CD4-positive, alpha-beta memory T cell (primary cell): Measurements from ENCODE around the gene ERFE. TPM values are rescaled to one million over a fixed set of nuclear protein-coding genes. Genes with fewer than 3 reads are reported as not detected.

Experiments
- CTCF ChIA-PET: fragments of 350-600 bp; sonication (Branson Sonifier 250); formaldehyde crosslinking; loops from one replicate; lab custom pipeline; 2021; ENCODE audit warnings: inconsistent platforms; ENCODE audit not compliant: partially characterized antibody; lab: Charles Lee
- POLR2A ChIA-PET: fragments of 350-600 bp; sonication (Branson Sonifier 250); formaldehyde crosslinking; loops from one replicate; lab custom pipeline; 2021; ENCODE audit not compliant: partially characterized antibody; lab: Charles Lee
- DNase-seq, 5 donors: peaks; one replicate each; pipeline versions ENCODE4 v3.0.0 to v3.0.0-alpha.2; 2020 to 2022; ENCODE audit warnings: mixed read lengths in 1 of 5
- H3K27ac ChIP-seq: one replicate; pipeline ENCODE4 v1.7.0; 2013; ENCODE audit warnings: low read depth, low read length
- H3K27me3 ChIP-seq: 2 replicates; pipeline ENCODE4 v1.7.0; 2013; ENCODE audit warnings: mild to moderate bottlenecking, low read length, moderate library complexity; ENCODE audit not compliant: insufficient read depth
- H3K36me3 ChIP-seq: 2 replicates; pipeline ENCODE4 v1.7.0; 2013; ENCODE audit warnings: mild to moderate bottlenecking, low read length, moderate library complexity; ENCODE audit not compliant: insufficient read depth
- H3K4me1 ChIP-seq: 2 replicates; pipeline ENCODE4 v1.7.0; 2013; ENCODE audit warnings: mild to moderate bottlenecking, low read length, moderate library complexity; ENCODE audit not compliant: insufficient read depth
- H3K4me3 ChIP-seq, 2 donors: one replicate each; pipeline ENCODE4 v1.7.0; 2013; ENCODE audit warnings: low read length in 2 of 2, mild to moderate bottlenecking in 1 of 2
- H3K9me3 ChIP-seq, 2 donors: one replicate each; pipeline ENCODE4 v1.7.0; 2013; ENCODE audit warnings: low read length in 2 of 2, control low read depth in 1 of 2; ENCODE audit not compliant: control insufficient read depth in 1 of 2
- H3K27ac Mint-ChIP-seq, 7 donors: one replicate each; pipeline ENCODE4 v1.8.0; 2020 to 2021; ENCODE audit warnings: mixed read lengths in 7 of 7, mild to moderate bottlenecking in 6 of 7, inconsistent platforms in 3 of 7, moderate library complexity in 3 of 7
- H3K27me3 Mint-ChIP-seq, 2 donors: one replicate each; pipeline ENCODE4 v1.8.0; 2020 to 2021; ENCODE audit warnings: mixed read lengths in 2 of 2
- H3K36me3 Mint-ChIP-seq, 2 donors: one replicate each; pipeline ENCODE4 v1.8.0; 2020 to 2021; ENCODE audit warnings: mixed read lengths in 2 of 2, inconsistent platforms in 1 of 2, mild to moderate bottlenecking in 1 of 2
- H3K4me1 Mint-ChIP-seq, 4 donors: one replicate each; pipeline ENCODE4 v1.8.0; 2020 to 2021; ENCODE audit warnings: mixed read lengths in 4 of 4, mild to moderate bottlenecking in 1 of 4
- H3K4me3 Mint-ChIP-seq, 8 donors: one replicate each; pipeline ENCODE4 v1.8.0; 2020 to 2021; ENCODE audit warnings: mixed read lengths in 8 of 8, mild to moderate bottlenecking in 7 of 8, moderate library complexity in 6 of 8, inconsistent platforms in 3 of 8
- H3K9me3 Mint-ChIP-seq, 8 donors: one replicate each; pipeline ENCODE4 v1.8.0; 2020 to 2021; ENCODE audit warnings: mixed read lengths in 8 of 8, mild to moderate bottlenecking in 5 of 8, inconsistent platforms in 3 of 8, moderate library complexity in 1 of 8
- intact Hi-C: fragments of 100-400 bp; cut with micrococcal nuclease; formaldehyde crosslinking; loops from one replicate; pipeline ENCODE4 v1.15.1; 2023
- polyA plus RNA-seq, 2 donors: library from polyadenylated mRNA; unstranded; fragments of 300-500 nt; fragmentation: Illumina TruSeq; gene quantifications; one replicate each; pipeline ENCODE4 v1.2.3, GENCODE V29; 2021
- total RNA-seq, 2 experiments: library from RNA; stranded (reverse); gene quantifications; one replicate each; pipeline ENCODE4 v1.2.3, GENCODE V29; 2021

The ERFE gene
- total and polyA plus RNA-seq, 4 experiments from 2014 or later: not detected

GRCh38 chr2:238202326-238203093 lies 43.7 kb downstream of the ERFE start:
- Mint-ChIP-seq H3K27ac (peak overlapping the region; percentile 89 to 97 (median 93)), H3K4me3 (peak overlapping the region; percentile 87 to 94 (median 91)), H3K4me1 (peaks cover 32 to 51% (median 40%) of the 10 kb centered on the region in 4 donors), H3K27me3 (no peaks in the 10 kb centered on the region), H3K9me3 (no peaks in the 10 kb centered on the region), H3K36me3 (peaks cover 3 to 19% of the 10 kb centered on the region in 2 donors)
- Histone ChIP-seq H3K4me1 (peaks cover 56% of the 10 kb centered on the region), H3K4me3 (peak overlapping the region; percentile 30 to 72), H3K27ac (peak overlapping the region; percentile 79), H3K36me3 (no peaks in the 10 kb centered on the region), H3K9me3 (no peaks in the 10 kb centered on the region), H3K27me3 (no peaks in the 10 kb centered on the region)
- DNase-seq: peak in 2 of 5 donors; percentile 10 to 58
- intact Hi-C loops: loop anchor here (1.0 to 5.0 kb wide), 7 partner anchors 29 to 530 kb away; partner anchors contain the start of genes HES6, PER2 and TRAF3IP1
- ChIA-PET POLR2A (interaction anchor here (0.5 to 3.4 kb wide), 13 partner anchors 13 to 510 kb away, joined by 3 to 17 read pairs (median 5); partner anchors contain the start of genes HES6 and SCLY), CTCF (interaction anchor here (0.9 to 1.2 kb wide), 4 partner anchors 16 to 690 kb away, joined by 3 to 9 read pairs (median 4); no protein-coding TSS in a partner anchor)

- H3K36me3 Mint-ChIP-seq: peaks cover 3 to 19% of the 10 kb centered on the region in 2 donors
- H3K27ac Mint-ChIP-seq: peak within 1 kb of the TSS; percentile 89 to 97 (median 94)
- intact Hi-C loops: loop anchor here (1.0 to 5.0 kb wide), 7 partner anchors 28 to 531 kb away; partner anchors contain the start of genes HES6, PER2 and TRAF3IP1
Measured at GRCh38 chr2:238203094-238203972, 44.6 kb downstream of the ERFE start, which contains the start of gene ILKAP. ILKAP (minus strand) TSS chr2:238203695; CDS start chr2:238203553, 142 bp downstream.

DNA sequence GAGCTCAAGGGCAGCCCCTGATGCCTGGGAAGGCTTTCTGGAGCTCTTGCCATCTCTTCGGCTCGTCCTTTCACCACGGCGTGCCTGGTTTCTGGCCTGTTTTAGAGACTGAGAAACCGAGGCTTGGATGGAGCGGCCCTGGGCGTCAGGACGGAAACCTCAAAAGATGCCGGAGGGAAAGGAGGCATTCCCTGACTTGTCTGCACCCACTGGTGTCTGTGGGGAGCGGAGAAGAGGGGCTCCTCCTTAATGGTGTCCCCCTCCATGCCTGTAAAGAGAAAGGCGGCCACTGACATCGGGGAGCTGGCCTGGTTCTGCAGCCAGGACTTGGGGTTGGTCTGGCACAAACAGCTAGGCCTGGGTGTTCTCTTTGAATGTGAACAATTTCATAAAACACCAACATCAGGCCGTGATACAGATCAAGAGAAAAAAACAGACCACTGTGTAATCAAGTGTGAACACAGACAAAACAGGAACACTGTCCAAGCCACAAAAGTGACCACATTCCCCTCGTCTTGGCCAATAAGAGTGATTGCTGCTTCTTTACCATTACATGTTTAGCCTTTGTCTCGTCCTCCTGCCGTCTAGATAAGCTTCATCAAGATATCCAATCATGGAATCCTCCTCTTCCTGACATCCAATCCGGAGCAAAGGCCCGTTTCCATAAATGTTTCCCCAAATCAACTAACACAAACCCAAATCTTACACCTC lies 45.4 kb downstream of the ERFE start:
- Histone ChIP-seq H3K4me3 (peak overlapping the region in 1 of 2 donors; percentile 50), H3K4me1 (peaks cover 40% of the 10 kb centered on the region), H3K27ac (peak overlapping the region; percentile 79), H3K36me3 (no peaks in the 10 kb centered on the region), H3K9me3 (no peaks in the 10 kb centered on the region), H3K27me3 (no peaks in the 10 kb centered on the region)
- H3K4me3 Mint-ChIP-seq: peak overlapping the region; percentile 78 to 89 (median 86)
- intact Hi-C loops: loop anchor here (1.0 to 5.0 kb wide), 7 partner anchors 27 to 532 kb away; partner anchors contain the start of genes HES6, PER2 and TRAF3IP1
- peak overlapping the region in 6 of 7 donors; percentile 93 to 97 (median 94) for H3K27ac Mint-ChIP-seq
- H3K4me1 Mint-ChIP-seq: peaks cover 25 to 42% (median 32%) of the 10 kb centered on the region in 4 donors
- peak in 1 of 5 donors; percentile 6 for DNase-seq
- H3K36me3 Mint-ChIP-seq: peaks cover 3 to 17% of the 10 kb centered on the region in 2 donors
- ChIA-PET POLR2A (interaction anchor here (0.5 to 2.8 kb wide), 9 partner anchors 13 to 545 kb away, joined by 3 to 15 read pairs (median 5); partner anchors contain the start of genes HES6 and SCLY), CTCF (interaction anchor here (0.6 to 1.3 kb wide), 2 partner anchors 14 to 281 kb away, joined by 3 to 5 read pairs; no protein-coding TSS in a partner anchor)
- no peaks in the 10 kb centered on the region for H3K9me3 Mint-ChIP-seq
- H3K27me3 Mint-ChIP-seq: no peaks in the 10 kb centered on the region

More at GRCh38 chr2:238203094-238203972, 44.6 kb downstream of the ERFE start, which contains the start of gene ILKAP:
- peak within 1 kb of the TSS; percentile 30 to 72 for H3K4me3 ChIP-seq
- CTCF ChIA-PET: interaction anchor here (0.9 to 1.3 kb wide), 4 partner anchors 43 to 691 kb away, joined by 3 to 9 read pairs (median 4); no protein-coding TSS in a partner anchor
- POLR2A ChIA-PET: interaction anchor here (0.5 to 3.4 kb wide), 14 partner anchors 16 to 545 kb away, joined by 3 to 17 read pairs (median 6); partner anchors contain the start of genes HES6 and SCLY
- H3K9me3 ChIP-seq: no peaks in the 10 kb centered on the region
- no peaks in the 10 kb centered on the region for H3K27me3 ChIP-seq
- DNase-seq: peak; percentile 88 to 93 (median 91)
- H3K27ac ChIP-seq: peak within 1 kb of the TSS; percentile 79
- Mint-ChIP-seq H3K4me1 (peaks cover 28 to 46% (median 36%) of the 10 kb centered on the region in 4 donors), H3K27me3 (no peaks in the 10 kb centered on the region), H3K4me3 (peak within 1 kb of the TSS; percentile 87 to 94 (median 91)), H3K9me3 (no peaks in the 10 kb centered on the region)
- no peaks in the 10 kb centered on the region for H3K36me3 ChIP-seq
- peaks cover 48% of the 10 kb centered on the region for H3K4me1 ChIP-seq

GRCh38 chr2:238207006-238207405 lies 48.2 kb downstream of the ERFE start:
- POLR2A ChIA-PET: no interaction called here
- intact Hi-C loops: no loop called here
- H3K27ac ChIP-seq: no peak overlapping the region

DNA sequence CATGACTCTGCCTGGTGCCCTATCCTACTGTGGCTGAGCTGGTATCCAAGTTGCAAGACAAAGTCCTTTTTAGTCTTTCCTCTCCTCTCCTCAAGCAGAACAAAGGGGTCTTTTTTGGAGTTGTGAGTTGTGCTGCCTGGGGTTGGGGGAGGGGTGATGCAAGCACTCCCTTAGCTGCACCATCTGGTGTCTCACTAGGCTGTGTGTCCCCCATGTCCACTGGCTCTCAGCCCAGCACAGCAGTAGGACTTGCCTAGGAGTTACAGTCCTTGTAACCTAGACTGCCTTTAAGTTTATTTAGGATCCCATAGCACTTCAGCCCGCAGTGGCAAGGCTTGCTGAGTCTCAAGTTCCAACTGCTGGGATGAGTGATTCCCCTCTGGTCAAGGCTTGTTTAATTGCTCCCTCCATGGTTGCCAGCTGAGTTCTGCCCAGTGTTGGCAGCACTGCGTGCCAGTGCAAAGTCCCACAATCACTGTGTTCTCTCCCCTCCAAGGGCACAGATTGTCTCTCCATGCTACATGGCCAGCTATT lies 57.9 kb downstream of the ERFE start:
- ChIA-PET POLR2A (interaction anchor here (0.8 kb wide), 1 partner anchor 18 kb away, joined by 4 read pairs; no protein-coding TSS in a partner anchor), CTCF (no interaction called here)
- no peaks in the 10 kb centered on the region for H3K9me3 ChIP-seq
- intact Hi-C loops: no loop called here
- no peak overlapping the region for H3K4me3 Mint-ChIP-seq
- no peaks in the 10 kb centered on the region for H3K4me1 ChIP-seq
- no peak overlapping the region for H3K4me3 ChIP-seq
- H3K27me3 Mint-ChIP-seq: peaks cover 3 to 8% of the 10 kb centered on the region in 2 donors
- no peak overlapping the region for H3K27ac Mint-ChIP-seq
- no peaks in the 10 kb centered on the region for H3K9me3 Mint-ChIP-seq
- H3K36me3 ChIP-seq: no peaks in the 10 kb centered on the region
- H3K27ac ChIP-seq: no peak overlapping the region
- DNase-seq: no peak
- H3K27me3 ChIP-seq: no peaks in the 10 kb centered on the region
- H3K36me3 Mint-ChIP-seq: no peaks in the 10 kb centered on the region
- H3K4me1 Mint-ChIP-seq: no peaks in the 10 kb centered on the region

More at GRCh38 chr2:238207006-238207405, 48.2 kb downstream of the ERFE start:
- H3K9me3 Mint-ChIP-seq: no peaks in the 10 kb centered on the region
- H3K4me1 Mint-ChIP-seq: peaks cover 6 to 13% (median 8%) of the 10 kb centered on the region in 4 donors
- CTCF ChIA-PET: no interaction called here
- H3K4me3 Mint-ChIP-seq: no peak overlapping the region
- no peak overlapping the region for H3K27ac Mint-ChIP-seq
- H3K36me3 ChIP-seq: no peaks in the 10 kb centered on the region
- no peaks in the 10 kb centered on the region for H3K27me3 ChIP-seq
- H3K4me1 ChIP-seq: peaks cover 14% of the 10 kb centered on the region
- H3K36me3 Mint-ChIP-seq: peaks cover 0 to 10% of the 10 kb centered on the region in 2 donors
- H3K9me3 ChIP-seq: no peaks in the 10 kb centered on the region
- H3K4me3 ChIP-seq: no peak overlapping the region
- DNase-seq: no peak
- no peaks in the 10 kb centered on the region for H3K27me3 Mint-ChIP-seq
